Ectodermal cell (in vitro differentiated cells): Measurements from ENCODE around the gene COX18.

Experiments used
- H3K27ac ChIP-seq: 2 replicates; pipeline ENCODE4 v1.7.0; 2013; ENCODE audit warnings: mild to moderate bottlenecking, low read depth, low read length; ENCODE audit not compliant: insufficient read depth, poor library complexity, severe bottlenecking
- H3K27me3 ChIP-seq: 2 replicates; pipeline ENCODE4 v1.7.0; 2013; ENCODE audit warnings: mild to moderate bottlenecking, low read length; ENCODE audit not compliant: insufficient read depth, control insufficient read depth, poor library complexity, severe bottlenecking
- H3K36me3 ChIP-seq: one replicate; pipeline ENCODE4 v1.7.0; 2013; ENCODE audit warnings: low read length; ENCODE audit not compliant: control insufficient read depth, insufficient read depth
- H3K4me1 ChIP-seq: one replicate; pipeline ENCODE4 v1.7.0; 2013; ENCODE audit warnings: low read length; ENCODE audit not compliant: control insufficient read depth, insufficient read depth
- H3K4me3 ChIP-seq: 2 replicates; pipeline ENCODE4 v1.7.0; 2013; ENCODE audit warnings: low read depth, low read length, control low read depth; ENCODE audit not compliant: insufficient read depth
- H3K9me3 ChIP-seq: 2 replicates; pipeline ENCODE4 v1.7.0; 2013; ENCODE audit warnings: mild to moderate bottlenecking, low read length, moderate library complexity; ENCODE audit not compliant: control insufficient read depth
- WGBS, 2 experiments: methylation state at CpG; one replicate each; pipeline ENCODE4 v1.1.7; 2013; ENCODE audit warnings: missing lambda C conversion rate in 2 of 2; 5-methylcytosine and 5-hydroxymethylcytosine counted together

Gene COX18

DNA sequence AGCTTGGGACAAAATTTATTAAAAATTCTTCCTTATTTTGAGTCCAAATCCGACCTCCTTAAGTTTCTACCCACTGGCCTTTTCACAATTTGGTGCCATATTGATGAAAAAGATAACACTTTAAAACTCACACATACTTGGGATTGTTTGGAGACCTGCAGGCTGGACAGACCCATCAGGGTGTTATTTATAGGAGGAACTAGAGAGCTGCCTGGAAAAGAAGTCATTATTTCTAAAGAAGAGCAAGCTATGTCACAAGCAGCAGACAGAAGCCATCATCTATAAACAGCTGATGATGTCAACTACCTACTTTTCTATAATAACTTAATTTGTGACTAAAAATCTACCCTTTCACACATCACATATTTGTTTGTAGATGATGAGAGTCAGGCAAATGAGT is 56.2 kb downstream of the COX18 start:
- 75 to 87% methylated on average over 1 of the region's 1 CpG for WGBS, 2 experiments

DNA sequence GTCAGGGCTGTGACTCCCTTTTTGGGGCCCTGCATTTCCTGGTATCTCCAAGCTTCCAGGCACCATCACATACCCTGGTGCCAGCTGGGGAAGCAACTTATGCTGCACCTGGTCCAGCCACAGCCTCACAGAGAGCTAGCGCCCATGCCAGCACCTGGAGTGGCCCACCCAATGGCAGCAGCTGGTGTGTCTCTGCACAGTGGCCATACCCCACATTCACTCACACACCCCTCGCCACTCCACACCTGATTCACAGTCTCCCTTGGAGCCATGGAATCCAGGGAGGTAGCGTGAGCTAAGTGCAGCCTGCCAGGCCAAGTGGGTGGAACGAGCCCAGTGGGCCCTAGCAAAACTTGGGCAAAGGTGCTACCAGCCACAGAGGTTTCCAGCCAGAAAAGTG is 56.8 kb downstream of the COX18 start:
- WGBS, 2 experiments: 94 to 95% methylated on average over 4 of the region's 4 CpGs
- H3K27me3 ChIP-seq: no peaks in the 10 kb centered on the region
- no peak overlapping the region for H3K27ac ChIP-seq
- no peaks in the 10 kb centered on the region for H3K9me3 ChIP-seq
- H3K36me3 ChIP-seq: no peaks in the 10 kb centered on the region
- H3K4me1 ChIP-seq: no peaks in the 10 kb centered on the region
- no peak overlapping the region for H3K4me3 ChIP-seq

More for the DNA sequence above, 56.2 kb downstream of the COX18 start:
- Histone ChIP-seq H3K36me3 (no peaks in the 10 kb centered on the region), H3K27ac (no peak overlapping the region), H3K4me3 (no peak overlapping the region), H3K27me3 (no peaks in the 10 kb centered on the region), H3K9me3 (no peaks in the 10 kb centered on the region), H3K4me1 (no peaks in the 10 kb centered on the region)

DNA sequence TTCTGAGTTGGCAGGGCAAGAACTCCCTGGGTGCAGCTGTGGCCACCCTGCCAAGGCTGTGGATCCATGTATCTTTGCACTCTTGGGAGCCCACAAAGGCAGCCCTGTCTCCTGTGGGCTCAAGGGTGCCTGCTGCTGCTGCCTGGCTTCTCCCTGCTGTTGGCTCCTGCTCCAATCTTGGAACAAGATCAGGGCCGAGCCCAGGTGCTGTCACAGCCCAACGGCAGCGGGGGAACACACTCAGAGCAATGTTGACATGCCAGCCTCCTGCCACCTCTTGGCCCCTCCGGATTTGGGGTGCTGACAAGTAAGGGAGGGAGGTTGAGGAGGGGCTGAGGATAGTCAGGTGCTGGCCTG is 57.9 kb downstream of the COX18 start:
- Histone ChIP-seq H3K4me1 (no peaks in the 10 kb centered on the region), H3K4me3 (no peak overlapping the region), H3K36me3 (no peaks in the 10 kb centered on the region), H3K9me3 (no peaks in the 10 kb centered on the region), H3K27me3 (no peaks in the 10 kb centered on the region), H3K27ac (no peak overlapping the region)
- WGBS, 2 experiments: 92 to 94% methylated on average over 4 of the region's 4 CpGs

DNA sequence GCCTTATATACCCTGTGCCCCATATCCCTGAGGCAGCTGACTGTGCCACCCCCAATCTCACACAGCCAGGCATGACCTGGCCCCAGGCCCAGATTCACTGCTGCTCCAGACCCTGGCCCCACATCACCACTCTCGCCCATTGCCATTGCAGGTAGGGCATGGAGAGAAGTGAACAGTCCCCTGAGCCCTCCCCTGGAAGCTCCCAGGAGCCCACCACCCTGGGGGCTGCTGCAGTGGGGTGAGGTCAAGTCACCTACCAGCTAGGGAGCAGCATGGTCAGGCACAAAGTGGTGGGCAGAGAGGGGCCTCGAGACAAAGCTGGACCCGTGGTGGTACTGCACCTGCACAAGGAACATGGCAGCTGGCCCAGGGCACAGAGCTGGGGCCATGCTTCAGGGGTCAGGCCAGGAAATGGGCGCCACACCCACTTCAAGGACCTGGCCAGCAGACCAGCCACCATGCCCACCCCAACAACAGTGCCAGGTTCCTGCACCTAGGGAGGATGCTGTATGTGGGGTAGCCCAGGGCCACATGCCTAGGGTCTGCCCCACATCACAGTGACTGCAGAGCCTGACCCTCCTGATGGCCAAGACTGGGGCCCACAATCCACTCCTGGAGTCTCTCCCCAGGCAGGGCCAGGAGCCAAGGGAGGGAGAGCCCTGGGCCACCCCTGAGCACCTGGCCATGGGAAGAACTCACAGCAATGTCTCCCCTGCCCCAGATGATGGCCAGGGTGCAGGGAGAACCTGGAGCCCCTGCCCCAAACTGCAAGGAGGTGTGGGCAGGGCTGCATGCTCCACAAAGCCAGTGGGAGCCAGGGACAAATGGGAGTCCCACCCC is 58.5 kb downstream of the COX18 start:
- Histone ChIP-seq H3K4me1 (no peaks in the 10 kb centered on the region), H3K27me3 (no peaks in the 10 kb centered on the region), H3K4me3 (no peak overlapping the region), H3K36me3 (no peaks in the 10 kb centered on the region), H3K9me3 (no peaks in the 10 kb centered on the region), H3K27ac (no peak overlapping the region)
- 74 to 81% methylated on average over 4 of the region's 4 CpGs for WGBS, 2 experiments

DNA sequence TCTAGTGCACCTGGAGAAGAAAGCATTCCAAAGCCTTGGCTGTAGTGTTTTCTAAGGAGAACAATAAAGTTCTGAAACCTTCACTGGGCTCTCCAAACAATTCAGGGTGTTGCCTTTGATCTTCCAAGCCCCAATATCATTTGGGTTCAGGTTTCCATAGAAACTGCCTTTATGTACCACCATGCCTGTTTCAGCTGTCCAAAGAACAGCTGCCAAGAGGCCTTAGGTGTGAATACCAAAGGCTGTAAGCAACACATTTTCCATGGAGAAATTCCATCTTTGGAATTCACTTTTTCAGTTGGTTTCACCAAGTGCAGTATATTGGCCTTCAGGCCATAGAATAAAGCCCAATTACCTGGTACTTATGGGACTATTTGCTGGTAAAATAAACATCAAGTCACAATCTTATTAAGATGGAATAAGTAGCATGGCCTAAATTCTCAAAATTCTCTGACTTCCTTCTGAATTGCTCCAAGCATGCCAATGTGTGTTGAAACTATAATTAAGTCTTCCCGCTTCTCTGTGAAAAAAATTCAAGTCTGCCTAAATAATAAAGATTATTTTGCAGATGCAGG is 61.9 kb downstream of the COX18 start:
- WGBS, 2 experiments: 92 to 100% methylated on average over 1 of the region's 1 CpG
- Histone ChIP-seq H3K4me1 (no peaks in the 10 kb centered on the region), H3K36me3 (no peaks in the 10 kb centered on the region), H3K27ac (no peak overlapping the region), H3K9me3 (no peaks in the 10 kb centered on the region), H3K27me3 (no peaks in the 10 kb centered on the region), H3K4me3 (no peak overlapping the region)

DNA sequence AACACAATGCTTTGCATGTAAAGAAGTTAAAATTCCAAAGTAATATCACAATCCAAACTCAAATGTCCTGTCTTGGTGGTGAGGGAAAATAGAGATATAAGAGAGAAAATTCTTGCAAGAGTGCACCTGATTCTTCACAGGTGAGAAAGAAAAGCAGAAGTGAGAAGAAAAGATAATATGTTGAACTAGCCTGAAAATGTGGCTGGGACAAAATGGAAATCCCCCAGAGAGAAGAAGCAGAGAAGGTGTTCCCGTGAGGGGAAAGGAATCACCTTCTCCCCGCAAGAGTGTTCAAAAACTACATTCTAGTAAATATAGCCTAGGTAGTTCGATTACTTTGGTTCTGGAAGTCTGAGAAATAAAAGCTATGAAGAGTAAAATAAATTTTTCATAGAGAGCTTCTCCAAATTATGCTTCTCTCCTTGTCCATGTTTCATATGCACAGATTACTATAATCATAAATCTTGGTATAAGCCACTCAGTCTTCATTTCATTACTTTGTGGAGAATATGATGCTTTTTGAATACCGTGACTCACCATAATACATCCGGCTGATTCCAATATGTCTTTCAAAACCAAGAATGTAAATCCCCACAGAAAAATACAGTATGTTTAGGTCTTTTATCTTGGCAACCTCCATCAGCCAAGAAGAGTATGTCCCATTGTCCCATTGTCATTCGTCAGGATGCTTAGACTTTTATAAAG is 63.1 kb downstream of the COX18 start:
- Histone ChIP-seq H3K4me3 (no peak overlapping the region), H3K27ac (no peak overlapping the region), H3K27me3 (no peaks in the 10 kb centered on the region), H3K36me3 (no peaks in the 10 kb centered on the region), H3K4me1 (no peaks in the 10 kb centered on the region), H3K9me3 (no peaks in the 10 kb centered on the region)
- 99% methylated on average over 5 to 6 of the region's 6 CpGs for WGBS, 2 experiments

DNA sequence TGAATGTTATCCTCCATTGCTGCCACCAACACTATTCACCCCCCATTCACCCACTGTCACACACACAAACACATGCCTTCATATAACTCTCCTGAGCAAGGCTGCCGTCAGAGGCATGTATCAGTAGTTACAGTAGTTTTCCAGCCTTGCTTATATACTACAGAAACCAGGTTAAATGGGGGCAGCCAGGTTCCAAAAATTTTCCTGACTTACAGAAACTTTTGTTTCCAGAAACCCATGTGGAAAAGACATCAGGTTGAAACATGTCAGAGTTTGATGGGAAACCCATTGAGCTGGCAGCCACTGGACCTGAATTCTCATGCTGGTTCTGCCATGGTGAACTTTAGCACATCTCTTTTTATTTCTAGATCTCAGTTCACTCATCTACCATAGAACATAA is 64.0 kb downstream of the COX18 start:
- Histone ChIP-seq H3K4me3 (no peak overlapping the region), H3K36me3 (no peaks in the 10 kb centered on the region), H3K4me1 (no peaks in the 10 kb centered on the region), H3K27me3 (no peaks in the 10 kb centered on the region), H3K9me3 (no peaks in the 10 kb centered on the region), H3K27ac (no peak overlapping the region)
- WGBS, 2 experiments: 67 to 91% methylated on average over 1 of the region's 1 CpG
